ENCODE measurements around the gene MXI1.
"Not testable (repeated sequence)": the region's sequence is repeated elsewhere in the genome, so short reads cannot be mapped to it uniquely, and the experiment has no call there.

MXI1 gene

DNA sequence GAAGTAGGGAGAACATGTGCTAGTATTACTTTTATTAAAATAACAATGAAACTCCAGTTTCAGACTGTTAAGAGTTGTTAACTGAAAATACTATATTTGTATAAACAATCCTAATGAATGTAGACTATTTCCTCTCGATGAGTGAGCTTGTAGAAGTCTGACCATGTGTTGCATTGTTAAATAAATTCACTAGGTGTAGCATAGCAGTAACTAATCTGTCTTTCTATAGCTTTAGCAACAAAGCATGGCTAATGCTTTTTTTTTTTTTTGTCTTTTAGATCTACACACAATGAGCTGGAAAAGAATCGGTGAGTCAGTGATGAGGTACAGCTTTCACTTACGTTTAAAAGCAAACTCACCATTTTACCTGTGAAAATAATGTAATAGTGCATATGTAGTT, 37.1 kb downstream of the MXI1 start:
- DNase-seq = no peak

DNA sequence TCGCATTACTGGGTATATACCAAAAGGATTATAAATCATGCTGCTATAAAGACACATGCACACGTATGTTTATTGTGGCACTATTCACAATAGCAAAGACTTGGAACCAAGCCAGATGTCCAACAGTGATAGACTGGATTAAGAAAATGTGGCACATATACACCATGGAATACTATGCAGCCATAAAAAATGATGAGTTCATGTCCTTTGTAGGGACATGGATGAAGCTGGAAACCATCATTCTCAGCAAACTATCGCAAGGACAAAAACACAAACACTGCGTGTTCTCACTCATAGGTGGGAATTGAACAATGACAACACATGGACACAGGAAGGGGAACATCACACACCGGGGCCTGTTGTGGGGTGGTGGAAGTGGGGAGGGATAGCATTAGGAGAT, 40.4 kb downstream of the MXI1 start:
- not testable (repeated sequence) for DNase-seq

DNA sequence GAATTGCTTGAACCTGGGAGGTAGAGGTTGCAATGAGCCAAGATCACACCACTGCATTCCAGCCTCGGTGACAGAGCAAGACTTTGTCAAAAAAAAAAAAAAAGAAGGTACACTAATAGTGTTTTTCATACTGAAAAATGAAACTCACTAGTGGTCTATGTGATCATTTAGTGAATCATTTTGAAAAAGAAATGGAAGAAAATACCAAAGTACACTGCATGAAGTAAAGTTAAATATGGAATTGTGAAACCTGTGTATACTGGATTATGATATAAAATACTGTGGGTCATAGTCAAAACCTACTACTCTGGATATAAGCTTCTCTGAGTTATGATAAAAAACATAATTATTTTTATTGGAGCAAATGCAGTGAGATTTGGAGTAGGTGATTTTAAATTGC, 42.1 kb downstream of the MXI1 start:
- not testable (repeated sequence) for DNase-seq

DNA sequence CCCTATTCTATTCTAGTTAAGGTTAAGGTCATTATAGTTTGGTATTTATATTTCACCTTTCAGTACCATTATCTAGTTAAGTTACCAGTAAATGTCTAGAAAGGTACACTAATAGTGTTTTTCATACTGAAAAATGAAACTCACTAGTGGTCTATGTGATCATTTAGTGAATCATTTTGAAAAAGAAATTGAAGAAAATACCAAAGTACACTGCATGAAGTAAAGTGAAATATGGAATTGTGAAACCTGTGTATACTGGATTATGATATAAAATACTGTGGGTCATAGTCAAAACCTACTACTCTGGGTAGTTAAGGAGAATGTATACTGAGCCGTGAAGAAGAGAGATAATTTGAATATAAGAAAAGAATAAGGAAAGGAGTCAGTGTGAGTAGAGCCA, 44.0 kb downstream of the MXI1 start:
- not testable (repeated sequence) for DNase-seq

DNA sequence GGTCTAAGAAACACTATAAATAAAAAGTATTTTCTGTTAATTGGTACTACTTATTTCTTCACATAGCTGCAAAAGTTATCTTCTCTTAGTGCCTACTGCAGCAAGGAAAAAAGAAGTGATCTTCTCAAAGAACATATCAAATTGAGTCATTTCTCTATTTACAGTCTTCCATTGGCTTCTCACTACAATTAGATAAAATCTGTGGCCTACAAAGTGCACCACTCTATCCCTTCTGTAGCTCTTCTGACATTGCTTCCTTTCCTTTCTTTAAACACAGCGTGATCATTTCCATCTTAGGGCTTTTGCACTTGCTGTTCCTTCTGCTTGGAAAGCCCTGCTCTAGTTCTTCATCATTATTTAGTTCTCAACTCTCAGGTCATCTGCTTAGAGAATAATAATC, 44.7 kb downstream of the MXI1 start:
- DNase-seq = no peak

DNA sequence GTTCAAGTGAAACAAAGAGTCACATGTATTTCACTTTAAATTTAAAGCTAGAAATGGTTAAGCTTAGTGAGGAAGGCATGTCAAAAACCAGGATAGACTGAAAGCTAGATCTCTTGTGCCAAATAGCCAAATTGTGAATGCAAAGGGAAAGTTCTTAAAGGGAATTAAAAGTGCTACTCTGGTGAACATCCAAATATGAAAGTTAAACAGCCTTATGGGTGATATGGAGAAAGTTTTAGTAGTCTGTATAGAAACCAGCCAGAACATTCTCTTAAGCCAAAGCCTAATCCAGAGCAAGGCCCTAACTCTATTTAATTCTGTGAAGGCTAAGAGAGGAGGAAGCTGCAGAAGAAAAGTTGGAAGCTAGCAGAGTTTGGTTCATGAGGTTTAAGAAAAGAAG, 47.1 kb downstream of the MXI1 start:
- DNase-seq = no peak

DNA sequence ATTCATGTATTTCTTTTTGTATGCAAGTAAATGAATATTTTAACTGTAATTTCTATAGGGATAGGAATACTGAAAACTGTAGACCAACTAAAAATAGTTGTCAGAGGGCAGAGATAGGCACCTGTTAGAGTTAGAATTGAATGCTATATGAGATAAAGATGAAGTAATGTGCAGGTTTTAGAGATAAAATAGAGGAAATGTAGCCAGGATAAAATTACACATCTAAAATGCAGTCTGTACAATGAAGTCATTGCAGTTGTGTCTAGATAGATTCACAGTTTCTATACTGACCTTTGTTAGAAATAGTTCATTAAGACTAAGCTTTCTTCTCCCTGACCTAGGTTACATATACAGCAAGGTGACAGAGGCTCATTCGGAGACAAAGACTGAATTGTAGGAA, 51.1 kb downstream of the MXI1 start:
- DNase-seq = no peak

DNA sequence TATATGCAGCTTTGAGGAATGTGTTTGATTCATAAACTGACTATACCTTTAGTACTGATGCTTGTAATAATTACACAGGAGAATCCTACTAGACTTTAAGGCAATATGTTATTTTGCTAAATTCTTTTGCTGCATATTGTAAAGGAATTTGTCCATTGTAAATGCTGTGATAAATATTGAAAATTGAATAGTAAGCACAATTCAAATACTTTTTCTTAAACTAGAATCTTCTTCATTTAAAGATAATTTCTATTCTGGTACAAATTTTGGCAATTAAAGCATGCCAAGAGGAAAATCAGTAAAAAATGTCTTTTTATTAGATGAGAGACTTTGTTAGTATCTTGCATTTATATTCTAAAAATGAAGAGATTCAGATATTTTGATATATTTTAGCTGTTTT, 51.9 kb downstream of the MXI1 start:
- DNase-seq = no peak

DNA sequence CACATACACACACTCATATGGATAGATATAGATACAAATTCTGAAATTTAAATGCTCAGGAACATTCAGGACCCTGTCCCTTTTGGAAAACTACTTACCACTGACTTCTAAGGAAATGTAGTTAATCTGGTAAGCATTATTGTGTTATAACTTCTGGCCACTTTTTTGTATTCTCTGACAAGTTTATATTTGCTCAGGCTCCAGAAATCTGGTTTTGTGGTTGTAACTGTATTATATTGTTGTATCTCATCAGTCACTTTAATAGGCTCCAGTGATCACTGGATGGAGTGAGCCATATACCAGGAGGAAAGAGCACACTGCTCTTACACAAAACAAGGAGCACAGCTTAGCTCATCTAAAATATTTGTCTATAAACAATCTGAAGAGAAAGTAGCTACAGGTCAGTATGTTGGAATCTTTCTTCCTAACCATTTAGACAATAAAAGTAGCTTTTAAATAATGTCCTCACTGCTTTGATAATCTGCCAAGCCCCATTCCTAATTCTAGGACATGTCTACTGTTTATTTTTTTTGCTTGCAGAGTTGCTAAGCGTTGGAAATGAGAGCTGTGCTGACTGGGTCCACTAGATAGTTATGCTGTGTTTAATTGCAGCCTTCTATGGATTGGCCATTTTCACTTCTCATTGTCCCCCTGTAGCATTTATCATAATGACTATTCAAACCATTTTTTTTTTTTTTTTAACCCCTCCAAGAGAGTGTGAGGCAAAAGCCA, 53.5 kb downstream of the MXI1 start:
- DNase-seq = no peak

DNA sequence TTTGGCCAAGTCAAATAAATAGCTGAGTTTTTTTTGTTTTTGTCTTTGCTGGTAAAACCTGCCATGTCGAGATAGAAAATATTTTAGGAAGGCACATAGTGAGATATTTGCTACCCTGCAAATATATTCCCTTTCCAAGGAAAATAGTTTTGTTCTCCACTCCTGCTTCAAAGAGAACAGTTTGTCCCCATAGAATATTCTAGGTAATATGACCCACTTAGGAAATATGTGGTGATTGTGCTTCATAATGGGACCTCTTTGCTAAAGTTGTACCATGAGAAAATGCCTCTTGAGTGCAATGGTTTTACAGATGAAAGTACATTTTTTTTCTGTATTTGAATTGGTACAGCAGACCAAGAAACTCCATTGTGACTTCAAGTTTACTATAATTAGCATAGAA, 55.8 kb downstream of the MXI1 start:
- no peak for DNase-seq

DNA sequence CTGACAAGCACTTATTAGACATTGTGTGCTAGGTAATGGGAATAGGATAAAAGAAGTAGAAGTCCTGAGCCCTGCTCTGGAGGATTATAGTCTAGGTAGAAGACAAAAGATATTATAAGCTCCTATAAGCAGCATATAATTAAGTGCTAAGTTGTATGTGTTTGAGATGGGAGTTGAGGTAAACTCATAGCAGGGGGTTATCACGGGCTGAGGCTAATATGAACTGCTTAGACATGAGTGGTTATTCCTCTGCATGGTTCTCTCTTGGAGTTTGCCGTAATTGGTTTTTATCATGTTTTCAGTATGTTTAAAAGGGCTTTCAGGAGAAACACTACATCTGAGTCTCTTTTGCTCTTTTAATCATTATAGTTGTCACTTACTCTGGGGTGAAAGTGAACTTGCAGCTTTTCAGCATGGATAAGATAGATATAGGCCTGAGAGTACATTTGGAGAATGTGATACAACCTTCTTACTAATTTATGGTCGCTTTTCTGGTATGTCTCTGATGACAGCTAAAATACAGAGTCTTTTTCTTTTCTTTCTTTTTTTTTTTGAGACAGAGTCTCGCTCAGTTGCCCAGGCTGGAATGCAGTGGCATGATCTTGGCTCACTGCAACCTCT, 58.3 kb downstream of the MXI1 start:
- no peak for DNase-seq

DNA sequence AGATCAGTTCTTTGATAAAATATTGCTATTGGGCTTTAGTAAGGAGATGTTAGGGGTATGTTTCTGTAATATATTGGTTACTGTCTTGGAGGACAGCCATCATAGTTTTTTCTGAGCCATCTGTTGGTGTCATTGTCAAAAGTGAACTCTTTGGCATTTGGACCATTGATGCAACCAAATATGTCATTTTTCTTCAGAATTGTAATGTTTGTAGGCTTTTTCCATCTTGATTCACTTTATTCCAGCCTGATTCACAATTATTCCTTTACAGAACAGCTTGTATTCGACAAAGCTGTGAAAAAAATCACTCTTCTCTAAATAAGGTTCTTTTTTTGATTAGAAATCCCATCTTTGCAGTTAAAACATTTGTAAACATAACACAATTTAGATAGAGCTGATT, 59.9 kb downstream of the MXI1 start:
- no peak for DNase-seq

DNA sequence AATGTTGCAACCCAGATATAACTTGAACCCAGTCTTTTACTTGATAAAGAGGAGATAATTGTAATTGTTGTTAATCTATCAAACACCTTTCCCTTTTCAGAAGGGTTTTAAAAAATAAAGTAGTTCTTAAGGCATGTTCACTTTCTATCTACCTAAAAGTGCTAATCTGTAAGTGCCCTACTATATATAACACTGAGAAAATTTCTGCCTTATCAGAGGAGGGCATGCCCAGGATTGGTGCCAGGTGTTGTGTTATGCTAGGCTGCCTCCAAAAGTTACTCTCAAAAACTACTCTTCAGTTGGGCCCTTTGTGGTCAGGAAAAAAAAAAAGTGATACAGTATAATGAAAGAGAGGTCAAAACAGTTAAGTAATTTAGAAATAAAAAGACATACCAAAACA, 61.0 kb downstream of the MXI1 start:
- DNase-seq = no peak

DNA sequence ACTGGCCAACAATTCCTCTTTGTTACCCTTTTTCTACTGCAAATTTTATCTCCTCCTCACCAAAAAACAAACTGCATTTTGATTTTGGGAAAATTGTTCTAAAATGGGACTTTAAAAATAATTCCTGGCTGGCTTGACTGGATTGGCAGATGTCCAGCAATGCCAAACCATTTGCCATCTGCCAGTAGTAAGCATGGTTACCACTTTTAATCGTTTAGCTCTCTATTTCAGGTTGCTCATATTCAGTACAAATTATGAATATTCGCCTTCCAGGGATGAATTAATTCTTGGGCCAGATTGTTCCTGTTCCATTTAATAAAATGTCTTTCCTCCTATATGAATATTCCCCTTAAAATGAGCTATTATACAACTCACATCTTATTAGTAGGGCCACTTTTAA, 61.6 kb downstream of the MXI1 start:
- no peak for DNase-seq

DNA sequence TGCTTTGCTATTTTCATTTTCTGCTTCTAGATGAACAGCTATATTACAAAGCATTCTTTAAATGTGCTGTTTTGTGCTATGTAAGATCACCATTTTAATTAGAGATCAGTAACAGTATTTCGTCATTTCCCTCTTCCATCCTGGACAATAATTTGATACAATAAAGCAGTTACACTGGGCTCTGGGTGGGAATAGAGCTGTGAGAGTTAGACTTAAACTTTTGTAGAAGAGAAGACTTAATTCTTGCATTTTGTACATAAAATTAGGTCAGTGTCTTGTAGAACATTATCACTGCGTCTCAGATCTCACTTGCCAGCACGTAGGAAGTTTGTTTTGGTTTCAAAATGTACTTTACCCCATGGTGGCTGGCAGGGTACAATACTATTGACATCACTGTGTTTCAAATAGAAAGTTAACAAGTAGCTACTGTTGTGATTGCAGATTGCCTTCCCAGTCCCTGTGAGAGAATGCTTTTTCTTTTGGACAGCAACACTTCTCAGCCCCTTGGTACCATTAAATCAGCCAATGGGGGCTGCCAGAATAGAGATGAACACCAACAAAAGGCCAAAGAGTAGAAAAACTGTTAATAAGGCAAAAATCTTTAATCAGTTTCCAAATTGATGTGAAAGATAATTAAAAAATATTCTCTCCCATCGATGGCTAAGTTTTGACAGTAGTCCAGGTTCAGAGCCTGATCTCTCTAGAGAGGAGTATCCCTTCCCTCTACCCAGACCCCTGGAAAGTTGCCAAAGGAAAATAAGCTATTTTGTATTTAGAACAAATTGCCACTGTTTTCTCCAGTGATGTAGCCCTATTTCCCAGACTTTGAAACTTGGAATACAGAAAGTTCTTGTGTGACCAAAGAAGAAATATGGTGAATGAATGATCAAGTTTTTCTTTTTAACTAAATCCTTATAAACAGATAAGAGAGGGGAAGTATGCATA, 62.2 kb downstream of the MXI1 start:
- no peak for DNase-seq

DNA sequence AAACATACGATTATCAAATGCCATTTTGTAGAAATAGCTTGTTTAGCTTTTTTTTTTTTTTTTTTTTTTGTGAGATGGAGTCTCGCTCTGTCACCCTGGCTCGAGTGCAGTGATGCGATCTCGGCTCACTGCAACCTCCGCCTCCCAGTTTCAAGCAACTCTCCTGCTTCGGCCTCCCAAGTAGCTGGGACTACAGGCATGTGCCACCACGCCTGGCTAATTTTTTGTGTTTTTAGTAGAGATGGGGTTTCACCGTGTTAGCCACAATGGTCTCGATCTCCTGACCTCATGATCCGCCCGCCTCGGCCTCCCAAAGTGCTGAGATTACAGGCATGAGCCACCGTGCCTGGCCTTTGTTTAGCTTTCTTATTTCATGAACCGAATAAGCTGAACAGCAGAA, 65.6 kb downstream of the MXI1 start:
- not testable (repeated sequence) for DNase-seq

DNA sequence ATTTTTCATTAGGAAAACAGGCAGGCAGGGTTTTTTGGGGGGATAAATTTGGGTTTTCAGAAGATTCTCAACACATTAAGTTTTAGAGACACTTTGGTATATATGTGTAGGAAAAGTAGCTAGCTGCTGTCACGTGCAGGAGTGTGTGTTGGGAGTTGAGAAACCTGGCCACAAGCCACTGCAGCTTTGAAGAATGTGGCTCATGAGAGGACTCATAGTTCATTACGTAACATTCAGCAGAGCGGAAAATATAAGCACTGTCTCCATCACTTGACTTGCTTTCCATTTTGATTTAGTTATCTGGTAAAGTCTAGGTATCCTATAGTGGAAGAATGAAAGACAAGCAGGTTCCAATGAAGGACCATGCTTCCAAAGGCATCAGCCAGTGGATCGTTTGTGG, 66.1 kb downstream of the MXI1 start:
- DNase-seq = no peak

DNA sequence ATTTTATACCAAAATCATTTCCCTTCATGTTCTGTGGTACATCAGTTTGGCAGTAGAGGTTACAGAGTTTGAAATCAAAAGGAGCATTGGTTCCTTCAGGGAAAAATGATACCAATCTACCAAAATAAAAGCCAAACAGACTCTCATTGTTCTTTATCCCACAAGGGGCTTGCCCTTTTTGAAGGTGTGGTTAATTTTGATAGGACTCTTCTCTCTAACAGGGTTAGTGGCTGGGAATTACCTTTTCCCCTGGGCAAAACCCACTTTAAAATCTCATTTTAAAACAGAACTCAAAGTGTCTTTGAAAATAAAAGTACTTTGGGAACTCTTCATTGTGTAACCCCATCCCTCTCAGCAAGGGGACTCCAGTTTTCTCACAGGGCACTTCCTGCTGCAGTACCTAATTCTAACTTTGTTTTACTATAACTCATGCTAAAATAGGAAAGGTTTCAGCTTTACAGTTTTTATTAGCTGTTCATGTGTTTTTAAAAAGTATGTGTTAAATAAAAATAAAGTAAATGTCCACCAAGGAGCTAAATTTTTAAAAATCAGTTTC, 66.7 kb downstream of the MXI1 start:
- no peak for DNase-seq

DNA sequence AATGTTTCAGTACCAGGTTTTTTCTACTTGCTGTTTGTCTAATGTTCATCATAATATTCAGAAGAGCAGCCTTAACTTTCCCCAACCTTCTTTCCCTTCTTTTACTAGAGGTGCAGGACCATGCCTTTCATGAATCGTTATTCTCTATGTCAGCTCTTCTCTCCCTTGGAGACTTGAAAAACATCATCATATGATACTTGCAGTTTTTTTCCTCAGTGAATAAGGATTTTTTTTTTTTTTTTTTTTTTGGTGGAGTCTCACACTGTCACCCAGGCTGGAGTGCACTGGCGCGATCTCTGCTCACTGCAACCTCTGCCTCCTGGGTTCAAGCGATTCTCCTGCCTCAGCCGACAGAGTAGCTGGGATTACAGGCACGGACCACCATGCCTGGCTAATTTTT, 67.2 kb downstream of the MXI1 start:
- DNase-seq = no peak

DNA sequence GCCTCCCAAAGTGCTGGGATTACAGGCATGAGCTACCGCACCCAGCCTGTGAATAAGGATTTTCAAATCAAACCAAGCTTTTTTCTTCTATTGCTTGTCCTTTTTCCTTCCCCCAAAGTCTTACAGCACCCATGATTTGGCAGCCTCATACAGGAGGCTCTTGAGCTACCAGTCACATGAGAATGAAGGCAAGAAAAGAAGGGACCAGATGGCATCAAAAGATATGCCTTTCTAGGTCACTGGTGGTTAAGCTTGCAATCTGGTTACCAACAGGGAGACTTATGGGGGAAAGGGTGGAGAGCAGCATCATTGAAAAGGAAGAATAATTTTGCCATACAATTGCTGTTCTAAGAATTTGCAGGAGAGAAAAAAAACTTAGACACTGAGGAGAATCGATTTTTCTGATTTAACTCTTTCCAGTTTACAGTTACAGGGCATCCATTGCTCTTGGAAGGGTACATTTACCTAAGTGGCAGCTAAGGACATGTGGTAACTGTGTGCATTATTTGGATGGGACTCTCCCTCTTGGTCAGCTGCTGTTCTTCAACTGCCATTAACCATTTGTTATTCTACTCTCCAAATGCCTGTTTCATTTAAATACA, 67.8 kb downstream of the MXI1 start:
- DNase-seq = no peak

DNA sequence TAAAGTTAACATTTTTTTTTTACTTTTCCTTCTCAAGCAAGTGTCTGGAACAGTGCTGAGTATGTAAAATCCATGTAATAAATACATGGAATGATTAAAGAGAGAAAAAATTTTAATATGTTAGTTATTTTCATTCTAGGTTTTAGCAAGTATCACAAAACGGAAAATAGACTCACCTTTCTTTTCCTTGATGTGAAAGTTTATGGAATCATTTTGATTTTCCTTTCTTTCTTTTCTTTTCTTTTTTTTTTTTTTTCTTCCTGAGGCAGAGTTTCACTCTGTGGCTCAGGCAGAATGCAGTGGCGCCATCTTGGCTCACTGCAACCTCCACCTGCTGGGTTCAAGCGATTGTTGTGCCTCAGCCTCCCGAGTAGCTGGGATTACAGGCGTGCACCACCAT, 69.2 kb downstream of the MXI1 start:
- no peak for DNase-seq

DNA sequence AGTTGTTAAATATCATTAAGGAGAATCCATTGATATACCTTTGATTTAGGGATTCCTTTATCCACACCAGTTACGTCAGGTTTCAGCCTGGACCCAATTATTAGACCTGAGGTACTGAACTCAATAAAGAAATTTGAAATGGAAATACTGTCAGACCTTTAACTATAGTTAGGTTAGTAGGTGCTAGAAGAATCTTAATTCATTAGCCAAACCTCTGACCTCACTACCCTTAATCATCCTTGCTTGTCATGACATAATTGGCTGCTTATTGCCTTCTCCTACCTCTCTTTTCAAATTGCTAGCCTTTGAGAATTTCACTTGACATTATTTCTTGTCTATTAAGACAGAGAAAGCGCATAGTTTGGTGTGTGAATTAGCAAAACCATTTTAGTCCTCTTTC, 70.2 kb downstream of the MXI1 start:
- no peak for DNase-seq
